Measurements from ENCODE around the gene TATDN2.
"Not testable (repeated sequence)": the region's sequence is repeated elsewhere in the genome, so short reads cannot be mapped to it uniquely, and the experiment has no call there.

TATDN2 gene

GRCh38 chr3:10292505-10293419 is 44.5 kb downstream of the TATDN2 start, which contains the start of gene GHRL:
Gene GHRL (minus strand): TSS chr3:10292947. CDS start chr3:10290180, 2,767 bp downstream.
- DNase-seq = peak; percentile 26

- no peak for DNase-seq
Observed at GRCh38 chr3:10294030-10294586, 45.8 kb downstream of the TATDN2 start.

GRCh38 chr3:10298064-10298463 is 49.8 kb downstream of the TATDN2 start:
- not testable (repeated sequence) for DNase-seq

GRCh38 chr3:10299175-10299574 is 50.9 kb downstream of the TATDN2 start:
- DNase-seq = no peak

GRCh38 chr3:10299679-10300078 is 51.4 kb downstream of the TATDN2 start:
- no peak for DNase-seq

- no peak for DNase-seq
Observed at GRCh38 chr3:10300087-10300486, 51.8 kb downstream of the TATDN2 start.

- no peak for DNase-seq
Observed at GRCh38 chr3:10303105-10303504, 54.8 kb downstream of the TATDN2 start.

- no peak for DNase-seq
Observed at GRCh38 chr3:10303785-10304184, 55.5 kb downstream of the TATDN2 start.

- DNase-seq = no peak
Observed at GRCh38 chr3:10304905-10305304, 56.6 kb downstream of the TATDN2 start.

GRCh38 chr3:10305331-10305902 is 57.2 kb downstream of the TATDN2 start:
- no peak for DNase-seq

GRCh38 chr3:10306156-10306555 is 57.9 kb downstream of the TATDN2 start:
- no peak for DNase-seq

- DNase-seq = no peak
Observed at GRCh38 chr3:10308678-10309077, 60.4 kb downstream of the TATDN2 start.

- no peak for DNase-seq
Observed at GRCh38 chr3:10309736-10310135, 61.5 kb downstream of the TATDN2 start.

GRCh38 chr3:10310578-10310977 is 62.3 kb downstream of the TATDN2 start:
- no peak for DNase-seq

- no peak for DNase-seq
Observed at GRCh38 chr3:10311710-10312109, 63.5 kb downstream of the TATDN2 start.

- DNase-seq = no peak
Observed at GRCh38 chr3:10312391-10312790, 64.1 kb downstream of the TATDN2 start.

GRCh38 chr3:10312861-10313260 is 64.6 kb downstream of the TATDN2 start:
- DNase-seq = no peak

GRCh38 chr3:10315101-10315500 is 66.8 kb downstream of the TATDN2 start:
- no peak for DNase-seq

GRCh38 chr3:10315771-10316344 is 67.6 kb downstream of the TATDN2 start:
- DNase-seq = no peak

GRCh38 chr3:10317311-10317960 is 69.2 kb downstream of the TATDN2 start:
- no peak for DNase-seq

- no peak for DNase-seq
Observed at GRCh38 chr3:10317961-10318350, 69.7 kb downstream of the TATDN2 start.

GRCh38 chr3:10319251-10319650 is 71.0 kb downstream of the TATDN2 start:
- DNase-seq = no peak

GRCh38 chr3:10319804-10320203 is 71.5 kb downstream of the TATDN2 start:
- peak; percentile 15 for DNase-seq
